Measurements from ENCODE around the gene GATAD2A.
A peak's percentile ranks its signal among the peaks of the same experiment; 100 is the strongest.

Gene GATAD2A

GRCh38 chr19:19426799-19427198, 21.3 kb downstream of the GATAD2A start:
- Histone ChIP-seq H3K36me3 (no peaks in the 10 kb centered on the region), H3K4me1 (ENCODE audit: control insufficient read depth in 1 of 2, insufficient read depth in 1 of 2, low read depth in 1 of 2, low read length in 1 of 2) (peaks cover 19 to 20% of the 10 kb centered on the region in 2 experiments), H3K9me3 (no peaks in the 10 kb centered on the region), H3K27me3 (no peaks in the 10 kb centered on the region), H3K4me3 (ENCODE audit: low read depth in 1 of 2, low read length in 1 of 2) (no peak overlapping the region), H3K27ac (peak overlapping the region; percentile 80)
- TF ChIP-seq CTCF (IDR thresholded peaks at IDR 0.05), result no peak

- peaks cover 14 to 20% of the 10 kb centered on the region in 2 experiments for H3K4me1 ChIP-seq (ENCODE audit: control insufficient read depth in 1 of 2, insufficient read depth in 1 of 2, low read depth in 1 of 2, low read length in 1 of 2)
- no peaks in the 10 kb centered on the region for H3K36me3 ChIP-seq
- H3K9me3 ChIP-seq, result no peaks in the 10 kb centered on the region
- TF ChIP-seq CTCF (IDR thresholded peaks at IDR 0.05), result no peak
- peak overlapping the region; percentile 80 for H3K27ac ChIP-seq
- H3K27me3 ChIP-seq, result no peaks in the 10 kb centered on the region
- no peak overlapping the region for H3K4me3 ChIP-seq (ENCODE audit: low read depth in 1 of 2, low read length in 1 of 2)
Observed at GRCh38 chr19:19427302-19427701, 21.8 kb downstream of the GATAD2A start.

GRCh38 chr19:19427944-19428343, 22.5 kb downstream of the GATAD2A start:
- Histone ChIP-seq H3K27ac (peak overlapping the region; percentile 80), H3K9me3 (no peaks in the 10 kb centered on the region), H3K4me3 (ENCODE audit: low read depth in 1 of 2, low read length in 1 of 2) (no peak overlapping the region), H3K27me3 (no peaks in the 10 kb centered on the region), H3K4me1 (ENCODE audit: control insufficient read depth in 1 of 2, insufficient read depth in 1 of 2, low read depth in 1 of 2, low read length in 1 of 2) (peaks cover 13 to 20% of the 10 kb centered on the region in 2 experiments), H3K36me3 (no peaks in the 10 kb centered on the region)
- TF ChIP-seq CTCF (IDR thresholded peaks at IDR 0.05), result no peak

- Histone ChIP-seq H3K9me3 (no peaks in the 10 kb centered on the region), H3K36me3 (no peaks in the 10 kb centered on the region), H3K4me1 (ENCODE audit: control insufficient read depth in 1 of 2, insufficient read depth in 1 of 2, low read depth in 1 of 2, low read length in 1 of 2) (peaks cover 13 to 20% of the 10 kb centered on the region in 2 experiments), H3K27ac (peak overlapping the region; percentile 80), H3K4me3 (ENCODE audit: low read depth in 1 of 2, low read length in 1 of 2) (no peak overlapping the region), H3K27me3 (no peaks in the 10 kb centered on the region)
- no peak for TF ChIP-seq CTCF (IDR thresholded peaks at IDR 0.05)
Observed at GRCh38 chr19:19428746-19429145, 23.3 kb downstream of the GATAD2A start.

- Histone ChIP-seq H3K4me3 (ENCODE audit: low read depth in 1 of 2, low read length in 1 of 2) (no peak overlapping the region), H3K9me3 (no peaks in the 10 kb centered on the region), H3K36me3 (no peaks in the 10 kb centered on the region), H3K27me3 (no peaks in the 10 kb centered on the region), H3K27ac (peak overlapping the region; percentile 80), H3K4me1 (ENCODE audit: control insufficient read depth in 1 of 2, insufficient read depth in 1 of 2, low read depth in 1 of 2, low read length in 1 of 2) (peaks cover 13 to 24% of the 10 kb centered on the region in 2 experiments)
- no peak for TF ChIP-seq CTCF (IDR thresholded peaks at IDR 0.05)
Observed at GRCh38 chr19:19429361-19429760, 23.9 kb downstream of the GATAD2A start.

- H3K4me3 ChIP-seq (ENCODE audit: low read depth in 1 of 2, low read length in 1 of 2), result no peak overlapping the region
- peaks cover 11 to 21% of the 10 kb centered on the region in 2 experiments for H3K4me1 ChIP-seq (ENCODE audit: control insufficient read depth in 1 of 2, insufficient read depth in 1 of 2, low read depth in 1 of 2, low read length in 1 of 2)
- H3K27ac ChIP-seq, result peak overlapping the region; percentile 41
- no peaks in the 10 kb centered on the region for H3K9me3 ChIP-seq
- peaks cover 6% of the 10 kb centered on the region for H3K36me3 ChIP-seq
- H3K27me3 ChIP-seq, result no peaks in the 10 kb centered on the region
- no peak for TF ChIP-seq CTCF (IDR thresholded peaks at IDR 0.05)
Observed at GRCh38 chr19:19432732-19433131, 27.3 kb downstream of the GATAD2A start.

All from neutrophil (primary cell).